WTC11 (cell line): Measurements from ENCODE around the gene DCK. TPM values are rescaled to one million over a fixed set of nuclear protein-coding genes. Genes with fewer than 3 reads are reported as not detected.

Experiments used
- ATAC-seq: fragments of 200-7000 bp; cut with Tn5 transposase; 2 replicates; pipeline ENCODE4 v1.10.0; 2021; ENCODE audit warnings: mild to moderate bottlenecking, moderate library complexity
- CTCF ChIA-PET: fragments of 300-600 bp; sonication (Branson Sonifier 250); formaldehyde crosslinking; loops from one replicate; lab custom pipeline; 2021; ENCODE audit warnings: antibody characterized with exemption; lab: Charles Lee
- POLR2A ChIA-PET: fragments of 350-600 bp; sonication (Branson Sonifier 250); formaldehyde crosslinking; loops from one replicate; lab custom pipeline; 2021; ENCODE audit warnings: antibody characterized with exemption; lab: Charles Lee
- DNase-seq: peaks from one replicate; pipeline ENCODE4 v3.0.0; 2021; ENCODE audit warnings: low spot score
- H3K27ac Mint-ChIP-seq: 2 replicates; pipeline ENCODE4 v1.8.0; 2021; ENCODE audit warnings: mixed read lengths
- H3K27me3 Mint-ChIP-seq: 2 replicates; pipeline ENCODE4 v1.8.0; 2021; ENCODE audit warnings: low read depth, mild to moderate bottlenecking, moderate library complexity, mixed read lengths
- H3K36me3 Mint-ChIP-seq: 2 replicates; pipeline ENCODE4 v1.8.0; 2021; ENCODE audit warnings: mixed read lengths
- H3K4me1 Mint-ChIP-seq: 2 replicates; pipeline ENCODE4 v1.8.0; 2022; ENCODE audit warnings: mixed read lengths
- H3K4me3 Mint-ChIP-seq: 2 replicates; pipeline ENCODE4 v1.8.0; 2021; ENCODE audit warnings: mild to moderate bottlenecking, moderate library complexity, mixed read lengths
- H3K9me3 Mint-ChIP-seq: 2 replicates; pipeline ENCODE4 v1.8.0; 2021; ENCODE audit warnings: mixed read lengths
- ATF1 ChIP-seq: sonication (generic); formaldehyde crosslinking; IDR thresholded peaks from 2 replicates; pipeline ENCODE4 v1.8.1; 2023; ENCODE audit warnings: mild to moderate bottlenecking, moderate library complexity, missing genetic modification reagents
- CREB1 ChIP-seq: sonication (generic); formaldehyde crosslinking; IDR thresholded peaks from 2 replicates; pipeline ENCODE4 v1.8.0; 2023; ENCODE audit warnings: mild to moderate bottlenecking, missing genetic modification reagents
- CREM ChIP-seq: sonication (generic); formaldehyde crosslinking; IDR thresholded peaks from 2 replicates; pipeline ENCODE4 v1.8.1; 2022; ENCODE audit warnings: mild to moderate bottlenecking, missing genetic modification reagents, moderate library complexity
- ESRRA ChIP-seq: sonication (generic); formaldehyde crosslinking; IDR thresholded peaks from 2 replicates; pipeline ENCODE4 v1.8.1; 2022; ENCODE audit warnings: mild to moderate bottlenecking, missing genetic modification reagents, borderline replicate concordance
- FOXJ3 ChIP-seq: sonication (generic); formaldehyde crosslinking; IDR thresholded peaks from 2 replicates; pipeline ENCODE4 v1.9.0; 2021; ENCODE audit warnings: missing genetic modification reagents, mild to moderate bottlenecking, borderline replicate concordance
- FOXK1 ChIP-seq: sonication (generic); formaldehyde crosslinking; IDR thresholded peaks from 2 replicates; pipeline ENCODE4 v1.8.0; 2022; ENCODE audit warnings: mild to moderate bottlenecking, moderate library complexity, missing genetic modification reagents
- FOXP1 ChIP-seq: sonication (generic); formaldehyde crosslinking; IDR thresholded peaks from 2 replicates; pipeline ENCODE4 v1.8.0; 2022; ENCODE audit warnings: missing genetic modification reagents, mild to moderate bottlenecking, moderate library complexity, borderline replicate concordance
- HMGA2 ChIP-seq: fragments of 250-450 bp; sonication (Bioruptor Pico); IDR thresholded peaks from 2 replicates; pipeline ENCODE4 v1.4.0; 2021; ENCODE audit warnings: mild to moderate bottlenecking, moderate library complexity
- JAZF1 ChIP-seq: fragments of 250-450 bp; sonication (Bioruptor Pico); IDR thresholded peaks from 2 replicates; pipeline ENCODE4 v1.9.0; 2021; ENCODE audit warnings: moderate library complexity, mild to moderate bottlenecking, inconsistent platforms
- KAT7 ChIP-seq: sonication (generic); formaldehyde crosslinking; IDR thresholded peaks from 2 replicates; pipeline ENCODE4 v1.8.1; 2023; ENCODE audit warnings: missing genetic modification reagents, mild to moderate bottlenecking, borderline replicate concordance
- MXD4 ChIP-seq: fragments of 250-450 bp; sonication (Bioruptor Pico); IDR thresholded peaks from 2 replicates; pipeline ENCODE4 v1.8.0; 2021; ENCODE audit warnings: mild to moderate bottlenecking, moderate library complexity, borderline replicate concordance
- OVOL2 ChIP-seq: fragments of 250-450 bp; sonication (Bioruptor Pico); IDR thresholded peaks from 2 replicates; pipeline ENCODE4 v1.9.0; 2021; ENCODE audit warnings: mild to moderate bottlenecking, borderline replicate concordance
- PRRX2 ChIP-seq: fragments of 250-450 bp; sonication (Bioruptor Pico); IDR thresholded peaks from 2 replicates; pipeline ENCODE4 v1.8.0; 2021; ENCODE audit warnings: mild to moderate bottlenecking
- RELA ChIP-seq: sonication (generic); formaldehyde crosslinking; IDR thresholded peaks from 2 replicates; pipeline ENCODE4 v1.8.1; 2022; ENCODE audit warnings: missing genetic modification reagents, mild to moderate bottlenecking, borderline replicate concordance
- RORB ChIP-seq: fragments of 250-450 bp; sonication (Bioruptor Pico); IDR thresholded peaks from 2 replicates; pipeline ENCODE4 v1.9.0; 2021; ENCODE audit warnings: mild to moderate bottlenecking
- TCF7 ChIP-seq: sonication (generic); formaldehyde crosslinking; IDR thresholded peaks from 2 replicates; pipeline ENCODE4 v1.8.0; 2022; ENCODE audit warnings: mild to moderate bottlenecking, low read depth, missing genetic modification reagents, moderate library complexity
- TEAD4 ChIP-seq: sonication (generic); formaldehyde crosslinking; IDR thresholded peaks from 2 replicates; pipeline ENCODE4 v1.8.0; 2022; ENCODE audit warnings: mild to moderate bottlenecking, missing genetic modification reagents
- ZBTB21 ChIP-seq: sonication (generic); formaldehyde crosslinking; IDR thresholded peaks from 2 replicates; pipeline ENCODE4 v1.8.1; 2023; ENCODE audit warnings: mild to moderate bottlenecking, missing genetic modification reagents, borderline replicate concordance
- ZNF219 ChIP-seq: sonication (generic); formaldehyde crosslinking; IDR thresholded peaks from 2 replicates; pipeline ENCODE4 v1.8.0; 2023; ENCODE audit warnings: missing genetic modification reagents, mild to moderate bottlenecking, borderline replicate concordance
- ZNF317 ChIP-seq: sonication (generic); formaldehyde crosslinking; IDR thresholded peaks from 2 replicates; pipeline ENCODE4 v1.8.1; 2023; ENCODE audit warnings: low read depth, mild to moderate bottlenecking, moderate library complexity, missing genetic modification reagents, borderline replicate concordance
- ZNF416 ChIP-seq: fragments of 250-450 bp; sonication (Bioruptor Pico); IDR thresholded peaks from 2 replicates; pipeline ENCODE4 v1.9.0; 2021; ENCODE audit warnings: mild to moderate bottlenecking, inconsistent platforms
- total RNA-seq: library from RNA; stranded (reverse); gene quantifications from 3 replicates; pipeline ENCODE4 v1.2.3, GENCODE V29; 2021
- TF ChIP-seq, protein P1 (sequence below): fragments of 250-450 bp; sonication (Bioruptor Pico); conservative IDR thresholded peaks from 2 replicates; pipeline ENCODE4 v1.9.0; 2021; ENCODE audit warnings: mild to moderate bottlenecking
- TF ChIP-seq, protein P2 (sequence below): sonication (generic); formaldehyde crosslinking; IDR thresholded peaks from 2 replicates; pipeline ENCODE4 v1.8.0; 2022; ENCODE audit warnings: mild to moderate bottlenecking, missing genetic modification reagents
- TF ChIP-seq, protein P3 (sequence below): sonication (generic); formaldehyde crosslinking; IDR thresholded peaks from 2 replicates; pipeline ENCODE4 v1.8.1; 2023; ENCODE audit warnings: mild to moderate bottlenecking, missing genetic modification reagents, borderline replicate concordance
- TF ChIP-seq, protein P4 (sequence below): sonication (generic); formaldehyde crosslinking; conservative IDR thresholded peaks from 2 replicates; pipeline ENCODE4 v1.8.1; 2023; ENCODE audit warnings: mild to moderate bottlenecking, low read depth, missing genetic modification reagents, moderate library complexity

The DCK gene
- total RNA-seq, 1 experiment from 2014 or later, result 15.0 TPM

DNA sequence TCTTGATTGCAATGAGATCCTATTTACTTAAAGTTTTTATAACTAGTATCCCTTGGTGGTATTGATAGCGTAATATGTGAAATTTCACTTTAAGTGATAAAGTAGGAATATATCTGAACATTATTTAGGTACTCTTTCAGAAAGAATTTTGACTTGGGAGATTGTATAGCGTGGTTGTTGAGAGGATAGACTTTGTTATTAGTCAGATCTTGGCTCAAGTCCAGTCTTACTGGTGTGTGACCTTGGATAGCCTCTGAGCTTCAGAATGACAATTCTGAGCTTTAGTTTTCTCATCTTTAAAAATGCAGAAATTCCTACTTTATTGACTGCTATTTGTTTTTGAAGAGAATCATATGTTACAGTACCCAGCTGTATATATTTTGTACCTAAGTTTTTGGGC, 32.6 kb downstream of the DCK start:
- no peak for TF ChIP-seq ESRRA (CRISPR knock-in tag)
- no peak for TF ChIP-seq FOXP1 (CRISPR knock-in tag)
- no peak for TF ChIP-seq RELA (CRISPR knock-in tag)
- no peak for TF ChIP-seq JAZF1 (CRISPR knock-in tag)
- no peak for TF ChIP-seq ZBTB21 (CRISPR knock-in tag)
- TF ChIP-seq OVOL2 (CRISPR knock-in tag), result no peak
- TF ChIP-seq ZNF317, result no peak
- TF ChIP-seq ZNF219 (CRISPR knock-in tag), result no peak
- TF ChIP-seq, protein P1, sequence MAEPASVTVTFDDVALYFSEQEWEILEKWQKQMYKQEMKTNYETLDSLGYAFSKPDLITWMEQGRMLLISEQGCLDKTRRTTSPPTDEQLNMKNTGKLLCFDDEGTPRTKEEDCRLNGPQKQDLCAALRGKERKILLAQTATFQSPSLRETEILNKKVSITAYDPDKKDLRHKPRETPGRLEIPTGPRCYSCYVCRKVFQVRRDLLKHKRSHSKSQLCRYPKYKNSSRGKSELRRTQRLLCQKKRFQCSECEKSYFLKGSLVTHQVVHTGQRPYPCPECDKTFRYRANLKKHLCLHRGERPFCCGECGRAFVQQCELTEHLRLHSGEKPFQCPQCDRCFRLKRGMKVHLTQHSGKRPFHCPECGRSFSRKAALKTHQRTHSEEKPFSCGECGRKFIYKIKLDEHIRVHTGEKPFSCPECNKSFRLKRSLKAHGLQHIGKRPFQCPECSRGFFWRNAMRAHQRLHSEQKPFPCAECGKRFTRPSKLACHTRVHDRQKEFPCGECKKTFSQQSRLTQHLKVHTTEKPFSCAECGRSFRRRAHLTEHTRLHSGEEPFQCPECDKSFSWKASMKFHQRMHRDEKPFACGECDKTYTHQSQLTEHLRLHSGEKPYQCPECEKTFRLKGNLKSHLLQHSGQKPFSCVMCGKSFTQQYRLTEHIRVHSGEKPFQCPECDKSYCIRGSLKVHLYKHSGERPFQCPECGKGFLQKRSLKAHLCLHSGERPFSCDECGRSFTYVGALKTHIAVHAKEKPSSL (CRISPR knock-in tag), result no peak
- TF ChIP-seq, protein P2, sequence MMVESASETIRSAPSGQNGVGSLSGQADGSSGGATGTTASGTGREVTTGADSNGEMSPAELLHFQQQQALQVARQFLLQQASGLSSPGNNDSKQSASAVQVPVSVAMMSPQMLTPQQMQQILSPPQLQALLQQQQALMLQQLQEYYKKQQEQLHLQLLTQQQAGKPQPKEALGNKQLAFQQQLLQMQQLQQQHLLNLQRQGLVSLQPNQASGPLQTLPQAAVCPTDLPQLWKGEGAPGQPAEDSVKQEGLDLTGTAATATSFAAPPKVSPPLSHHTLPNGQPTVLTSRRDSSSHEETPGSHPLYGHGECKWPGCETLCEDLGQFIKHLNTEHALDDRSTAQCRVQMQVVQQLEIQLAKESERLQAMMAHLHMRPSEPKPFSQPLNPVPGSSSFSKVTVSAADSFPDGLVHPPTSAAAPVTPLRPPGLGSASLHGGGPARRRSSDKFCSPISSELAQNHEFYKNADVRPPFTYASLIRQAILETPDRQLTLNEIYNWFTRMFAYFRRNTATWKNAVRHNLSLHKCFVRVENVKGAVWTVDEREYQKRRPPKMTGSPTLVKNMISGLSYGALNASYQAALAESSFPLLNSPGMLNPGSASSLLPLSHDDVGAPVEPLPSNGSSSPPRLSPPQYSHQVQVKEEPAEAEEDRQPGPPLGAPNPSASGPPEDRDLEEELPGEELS, result no peak
- no peak for TF ChIP-seq TCF7
- no peak for TF ChIP-seq PRRX2 (CRISPR knock-in tag)
- TF ChIP-seq KAT7 (CRISPR knock-in tag), result no peak
- TF ChIP-seq, protein P3, sequence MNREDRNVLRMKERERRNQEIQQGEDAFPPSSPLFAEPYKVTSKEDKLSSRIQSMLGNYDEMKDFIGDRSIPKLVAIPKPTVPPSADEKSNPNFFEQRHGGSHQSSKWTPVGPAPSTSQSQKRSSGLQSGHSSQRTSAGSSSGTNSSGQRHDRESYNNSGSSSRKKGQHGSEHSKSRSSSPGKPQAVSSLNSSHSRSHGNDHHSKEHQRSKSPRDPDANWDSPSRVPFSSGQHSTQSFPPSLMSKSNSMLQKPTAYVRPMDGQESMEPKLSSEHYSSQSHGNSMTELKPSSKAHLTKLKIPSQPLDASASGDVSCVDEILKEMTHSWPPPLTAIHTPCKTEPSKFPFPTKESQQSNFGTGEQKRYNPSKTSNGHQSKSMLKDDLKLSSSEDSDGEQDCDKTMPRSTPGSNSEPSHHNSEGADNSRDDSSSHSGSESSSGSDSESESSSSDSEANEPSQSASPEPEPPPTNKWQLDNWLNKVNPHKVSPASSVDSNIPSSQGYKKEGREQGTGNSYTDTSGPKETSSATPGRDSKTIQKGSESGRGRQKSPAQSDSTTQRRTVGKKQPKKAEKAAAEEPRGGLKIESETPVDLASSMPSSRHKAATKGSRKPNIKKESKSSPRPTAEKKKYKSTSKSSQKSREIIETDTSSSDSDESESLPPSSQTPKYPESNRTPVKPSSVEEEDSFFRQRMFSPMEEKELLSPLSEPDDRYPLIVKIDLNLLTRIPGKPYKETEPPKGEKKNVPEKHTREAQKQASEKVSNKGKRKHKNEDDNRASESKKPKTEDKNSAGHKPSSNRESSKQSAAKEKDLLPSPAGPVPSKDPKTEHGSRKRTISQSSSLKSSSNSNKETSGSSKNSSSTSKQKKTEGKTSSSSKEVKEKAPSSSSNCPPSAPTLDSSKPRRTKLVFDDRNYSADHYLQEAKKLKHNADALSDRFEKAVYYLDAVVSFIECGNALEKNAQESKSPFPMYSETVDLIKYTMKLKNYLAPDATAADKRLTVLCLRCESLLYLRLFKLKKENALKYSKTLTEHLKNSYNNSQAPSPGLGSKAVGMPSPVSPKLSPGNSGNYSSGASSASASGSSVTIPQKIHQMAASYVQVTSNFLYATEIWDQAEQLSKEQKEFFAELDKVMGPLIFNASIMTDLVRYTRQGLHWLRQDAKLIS (CRISPR knock-in tag), result no peak
- no peak for TF ChIP-seq ATF1
- no peak for TF ChIP-seq CREB1 (CRISPR knock-in tag)
- CTCF ChIA-PET, result interaction anchor here (1.8 kb wide), 1 partner anchor 16 kb away, joined by 7 read pairs; no protein-coding TSS in a partner anchor
- Mint-ChIP-seq H3K27me3 (no peaks in the 10 kb centered on the region), H3K36me3 (peaks cover 13% of the 10 kb centered on the region), H3K27ac (no peak overlapping the region), H3K9me3 (no peaks in the 10 kb centered on the region), H3K4me3 (no peak overlapping the region), H3K4me1 (peaks cover 26% of the 10 kb centered on the region)
- POLR2A ChIA-PET, result no interaction called here
- ATAC-seq (no peak), DNase-seq (no peak)

DNA sequence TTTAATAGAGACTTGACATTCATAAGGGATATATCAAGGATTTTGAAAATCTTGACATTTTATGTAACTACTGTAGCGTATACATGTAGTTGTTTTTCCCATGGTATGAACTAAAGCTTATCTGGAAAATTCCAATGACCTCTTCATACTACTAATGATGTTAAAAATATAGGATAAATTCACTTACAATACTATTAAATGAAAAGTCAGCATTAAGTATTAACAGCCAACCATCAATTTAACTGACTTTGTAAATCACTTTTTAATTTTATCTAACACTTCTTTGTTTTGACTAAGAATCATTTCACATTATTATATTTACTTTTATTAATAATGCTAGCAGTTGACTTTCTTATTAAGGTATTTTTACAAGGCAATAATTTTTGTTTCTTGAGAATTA, 34.2 kb downstream of the DCK start:
- peaks cover 26% of the 10 kb centered on the region for H3K4me1 Mint-ChIP-seq
- H3K9me3 Mint-ChIP-seq, result no peaks in the 10 kb centered on the region
- ATAC-seq (no peak), DNase-seq (no peak)
- peaks cover 24% of the 10 kb centered on the region for H3K36me3 Mint-ChIP-seq
- H3K4me3 Mint-ChIP-seq, result no peak overlapping the region
- POLR2A ChIA-PET, result no interaction called here
- H3K27me3 Mint-ChIP-seq, result no peaks in the 10 kb centered on the region
- TF ChIP-seq HMGA2 (CRISPR knock-in tag), result no peak
- TF ChIP-seq FOXJ3, result no peak
- TF ChIP-seq TEAD4 (CRISPR knock-in tag), result no peak
- TF ChIP-seq FOXK1 (CRISPR knock-in tag), result no peak
- TF ChIP-seq CREM (CRISPR knock-in tag), result no peak
- TF ChIP-seq ZNF416 (CRISPR knock-in tag), result no peak
- no peak for TF ChIP-seq MXD4 (CRISPR knock-in tag)
- no peak for TF ChIP-seq RORB (CRISPR knock-in tag)
- TF ChIP-seq, protein P4, sequence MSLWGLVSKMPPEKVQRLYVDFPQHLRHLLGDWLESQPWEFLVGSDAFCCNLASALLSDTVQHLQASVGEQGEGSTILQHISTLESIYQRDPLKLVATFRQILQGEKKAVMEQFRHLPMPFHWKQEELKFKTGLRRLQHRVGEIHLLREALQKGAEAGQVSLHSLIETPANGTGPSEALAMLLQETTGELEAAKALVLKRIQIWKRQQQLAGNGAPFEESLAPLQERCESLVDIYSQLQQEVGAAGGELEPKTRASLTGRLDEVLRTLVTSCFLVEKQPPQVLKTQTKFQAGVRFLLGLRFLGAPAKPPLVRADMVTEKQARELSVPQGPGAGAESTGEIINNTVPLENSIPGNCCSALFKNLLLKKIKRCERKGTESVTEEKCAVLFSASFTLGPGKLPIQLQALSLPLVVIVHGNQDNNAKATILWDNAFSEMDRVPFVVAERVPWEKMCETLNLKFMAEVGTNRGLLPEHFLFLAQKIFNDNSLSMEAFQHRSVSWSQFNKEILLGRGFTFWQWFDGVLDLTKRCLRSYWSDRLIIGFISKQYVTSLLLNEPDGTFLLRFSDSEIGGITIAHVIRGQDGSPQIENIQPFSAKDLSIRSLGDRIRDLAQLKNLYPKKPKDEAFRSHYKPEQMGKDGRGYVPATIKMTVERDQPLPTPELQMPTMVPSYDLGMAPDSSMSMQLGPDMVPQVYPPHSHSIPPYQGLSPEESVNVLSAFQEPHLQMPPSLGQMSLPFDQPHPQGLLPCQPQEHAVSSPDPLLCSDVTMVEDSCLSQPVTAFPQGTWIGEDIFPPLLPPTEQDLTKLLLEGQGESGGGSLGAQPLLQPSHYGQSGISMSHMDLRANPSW (CRISPR knock-in tag), result no peak
- CTCF ChIA-PET, result interaction anchor here (1.2 kb wide), 1 partner anchor 18 kb away, joined by 4 read pairs; no protein-coding TSS in a partner anchor
- no peak overlapping the region for H3K27ac Mint-ChIP-seq
